ENCODE results near the gene GRK1.

The GRK1 gene

DNA sequence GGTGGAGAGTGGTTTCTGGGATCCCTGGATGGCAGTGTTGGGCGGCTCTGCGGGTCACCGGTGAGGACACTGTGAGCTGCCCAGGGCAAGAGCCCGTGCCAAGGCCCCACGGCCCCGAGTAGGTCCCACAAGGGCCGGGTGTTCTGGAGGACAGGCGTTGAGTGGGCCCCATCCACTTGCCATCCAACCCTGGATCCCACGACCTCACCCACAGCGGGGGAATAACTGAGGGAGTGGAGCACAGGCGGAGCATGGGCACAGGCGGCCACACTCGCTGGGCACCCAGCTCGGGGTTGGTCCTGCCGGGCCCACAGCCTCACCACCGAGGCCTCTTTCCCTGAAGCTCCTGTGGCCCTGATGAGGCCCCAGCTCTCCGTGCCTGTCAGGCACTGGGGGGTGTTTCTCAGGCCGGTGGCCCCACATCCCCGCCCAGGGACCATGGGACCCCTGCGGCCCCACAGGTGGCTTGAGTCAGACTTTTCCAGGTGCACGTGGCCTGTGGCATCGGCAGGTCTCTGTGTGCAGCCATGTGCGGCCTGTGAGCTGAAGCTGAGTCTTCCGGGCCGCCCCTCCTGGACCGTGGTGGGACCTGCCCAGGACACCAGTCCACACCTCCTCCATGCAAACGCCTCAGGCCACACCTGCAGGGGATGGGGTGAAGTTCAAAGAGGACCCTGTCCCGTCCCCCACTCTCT is 108.6 kb downstream of the GRK1 start:
- no peak for DNase-seq (ENCODE audit: low read depth)

DNA sequence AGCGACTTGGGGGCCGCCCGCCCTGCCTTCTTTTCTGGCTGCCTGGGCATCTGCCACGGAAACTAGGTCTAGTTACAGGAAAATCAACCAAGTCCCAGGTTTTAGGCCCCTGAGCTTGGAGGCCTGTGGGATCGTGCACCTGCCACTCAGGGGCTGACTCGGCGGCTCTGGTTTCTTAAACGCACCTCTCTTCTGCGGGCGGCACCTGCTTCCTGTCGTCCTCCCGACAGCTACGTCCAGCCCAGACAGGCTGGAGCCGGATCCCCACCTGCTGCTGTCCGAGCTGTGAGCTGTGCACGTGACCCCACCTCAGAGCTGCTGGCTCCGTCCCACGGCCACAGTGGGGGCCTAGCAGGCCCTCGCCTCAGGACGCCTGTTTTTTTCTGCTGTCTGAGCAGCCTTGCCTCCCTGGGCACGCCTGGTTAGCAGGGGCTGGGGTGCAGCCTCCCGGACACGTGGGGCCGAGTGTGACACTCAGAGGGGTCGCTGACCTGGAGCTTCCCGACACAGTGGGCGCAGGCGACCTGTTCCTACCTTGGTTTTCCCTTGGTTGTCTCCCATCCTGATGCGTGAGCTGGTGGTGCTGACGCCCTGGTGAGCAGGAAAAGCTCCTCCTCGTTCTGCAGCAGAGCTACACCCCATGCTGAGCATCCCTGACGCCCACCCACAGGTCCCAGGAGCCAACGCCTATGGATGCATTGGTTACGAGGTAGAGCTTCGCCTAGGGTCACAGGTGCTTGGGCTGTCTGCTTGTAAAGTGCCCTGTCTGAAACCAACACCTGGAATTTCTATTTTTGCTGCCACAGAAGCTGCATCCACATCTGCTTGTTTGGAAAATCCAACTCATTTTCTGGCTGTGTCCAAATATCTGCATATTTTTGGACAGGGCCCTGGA is 109.5 kb downstream of the GRK1 start:
- DNase-seq (ENCODE audit: low read depth) = no peak

DNA sequence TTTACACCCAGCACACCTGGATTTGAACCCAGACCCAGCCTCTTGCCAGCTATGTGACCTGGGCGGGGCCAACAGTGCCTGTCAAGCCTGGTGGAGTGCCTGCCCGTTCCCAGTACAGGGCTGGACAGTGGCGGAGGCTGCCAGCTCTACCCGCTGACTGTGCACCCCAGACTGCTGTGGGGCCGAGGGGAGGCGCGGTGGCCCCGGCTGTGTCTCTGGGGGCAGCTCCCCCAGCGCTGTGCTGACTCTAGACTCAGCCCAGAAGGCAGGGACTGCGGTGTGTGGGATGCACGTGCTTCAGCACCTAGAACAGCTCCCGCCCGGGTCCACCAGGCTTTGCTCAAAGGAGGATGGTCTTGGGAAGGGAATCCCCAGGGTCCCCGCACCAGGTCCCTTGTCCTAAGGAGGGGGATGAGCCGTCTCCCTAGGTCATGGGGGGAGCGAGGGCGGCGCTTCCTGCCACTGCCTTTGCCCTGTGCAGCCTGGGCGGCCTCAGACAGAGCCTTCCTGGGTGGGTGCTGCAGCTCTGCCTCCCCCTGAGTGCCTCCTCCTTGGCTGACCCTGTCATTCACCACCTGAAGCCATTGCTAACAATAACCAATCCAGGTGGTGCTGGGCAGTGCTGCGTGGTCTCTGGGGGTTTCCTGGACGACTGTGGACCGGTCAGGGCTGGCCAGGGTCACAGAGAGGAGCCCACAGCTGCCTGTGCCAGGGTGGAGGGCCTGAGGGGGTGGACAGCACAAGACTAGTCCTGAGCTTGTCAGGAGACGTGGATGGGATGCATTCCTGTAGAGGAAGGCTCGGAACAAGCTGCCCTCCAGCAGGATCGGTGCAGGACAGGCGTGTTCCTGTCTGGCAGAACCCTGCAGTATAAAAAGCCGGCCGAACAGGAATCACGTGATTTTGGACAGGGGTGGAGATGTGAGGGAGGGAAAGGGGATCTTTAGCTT is 110.6 kb downstream of the GRK1 start:
- no peak for DNase-seq (ENCODE audit: low read depth)

DNA sequence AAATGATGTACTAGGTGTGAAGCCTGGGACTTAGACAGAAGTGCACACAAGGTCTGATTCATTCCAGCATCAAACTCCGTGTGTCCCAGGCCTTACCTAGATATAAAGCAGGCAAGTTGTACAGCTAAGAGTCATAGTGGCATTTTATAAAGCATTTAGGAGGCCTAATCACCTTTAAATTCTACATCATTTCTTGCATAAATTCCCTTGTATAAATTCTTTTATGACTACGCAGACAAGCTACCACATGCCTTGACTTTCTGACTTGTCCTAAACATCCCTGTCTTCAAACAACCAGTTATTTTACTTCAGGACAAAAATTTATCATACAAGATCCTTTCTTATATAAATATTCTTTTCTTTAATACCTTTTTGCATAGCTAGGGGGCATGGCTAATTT is 114.6 kb downstream of the GRK1 start:
- no peak for DNase-seq (ENCODE audit: low read depth)

DNA sequence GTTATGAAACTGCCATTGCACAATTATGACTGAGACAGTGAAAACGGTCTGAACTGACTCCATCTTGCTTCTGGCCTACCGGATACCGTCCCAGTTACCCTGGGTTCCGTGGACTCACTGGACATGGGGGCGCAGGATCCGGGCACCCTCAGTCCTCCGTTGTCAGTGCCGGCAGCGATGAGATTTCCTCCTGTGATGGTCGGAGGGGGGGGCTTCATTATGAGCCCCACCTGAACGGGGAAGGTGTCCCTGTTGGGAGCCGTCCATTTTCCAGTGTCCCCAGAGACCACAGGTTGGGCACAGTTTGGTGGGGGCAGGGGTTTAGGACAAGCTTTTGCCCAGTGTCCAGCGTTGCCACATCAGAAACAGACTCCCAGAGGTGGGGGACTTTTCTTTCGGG is 115.5 kb downstream of the GRK1 start:
- no peak for DNase-seq (ENCODE audit: low read depth)

DNA sequence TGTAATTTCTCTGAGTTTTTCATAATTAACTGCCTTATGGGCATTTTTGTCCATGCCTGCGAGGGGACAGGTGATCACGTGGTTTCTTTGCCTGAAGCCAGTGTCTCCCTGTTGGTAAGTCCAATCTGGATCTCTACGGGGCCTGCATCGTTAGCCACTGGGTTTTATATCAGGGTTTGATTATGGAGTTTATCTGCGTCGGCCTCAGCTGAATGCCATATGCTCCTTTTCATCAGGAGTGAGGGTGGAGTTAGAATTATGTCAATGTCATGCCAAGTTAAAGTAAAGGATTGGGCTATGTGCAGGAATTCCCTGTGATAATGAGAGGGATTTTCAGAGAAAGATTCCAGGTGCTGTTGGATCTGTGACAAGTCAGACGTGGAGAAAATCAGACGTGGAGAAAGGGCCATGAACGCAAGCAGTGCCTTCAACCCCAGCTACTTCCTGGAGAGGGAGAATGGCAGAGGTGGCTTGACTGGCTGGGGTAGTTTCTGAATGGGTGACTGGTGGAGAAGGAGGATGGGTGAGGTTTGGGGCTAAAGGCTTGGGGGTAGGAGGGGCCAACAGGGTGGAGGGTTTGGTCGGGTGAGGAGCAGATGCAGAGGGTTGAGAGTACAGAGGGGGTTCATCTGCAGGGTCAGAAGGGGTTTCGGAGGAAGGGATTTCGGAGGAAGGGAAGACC is 116.3 kb downstream of the GRK1 start:
- DNase-seq (ENCODE audit: low read depth) = no peak

DNA sequence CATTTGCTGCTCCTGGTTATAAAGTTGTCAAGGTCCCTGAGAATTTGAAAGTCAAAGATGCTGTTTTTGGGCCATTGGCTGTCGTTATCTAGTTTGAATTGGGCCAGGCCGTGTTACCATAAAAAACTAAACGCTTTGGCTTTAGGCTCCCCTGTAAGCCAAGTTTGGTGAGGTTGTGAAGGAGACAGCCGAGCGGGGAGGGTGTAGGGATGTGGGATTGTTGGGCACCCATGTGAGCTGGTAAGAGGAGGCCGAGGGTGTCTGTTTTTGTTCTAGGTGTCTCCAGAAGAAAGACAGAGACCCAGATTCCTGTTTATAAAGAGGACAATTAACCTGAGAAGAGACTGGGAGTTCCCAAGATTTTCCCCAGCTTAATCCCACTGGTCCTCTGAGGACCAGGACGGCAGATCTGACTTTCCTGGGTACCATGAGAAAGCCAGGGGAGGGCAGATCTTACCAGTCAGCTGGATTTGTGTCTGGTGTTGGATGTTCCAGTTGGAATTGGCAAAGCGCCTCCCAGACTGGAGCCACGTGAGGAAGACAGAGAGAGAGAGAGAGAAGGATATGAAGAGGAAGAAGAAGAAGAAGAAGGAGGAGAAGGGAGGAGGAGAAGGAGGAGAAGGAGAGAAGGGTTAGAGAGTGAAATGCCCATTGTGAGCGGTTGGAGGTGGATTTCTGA is 117.1 kb downstream of the GRK1 start:
- DNase-seq (ENCODE audit: low read depth) = no peak

DNA sequence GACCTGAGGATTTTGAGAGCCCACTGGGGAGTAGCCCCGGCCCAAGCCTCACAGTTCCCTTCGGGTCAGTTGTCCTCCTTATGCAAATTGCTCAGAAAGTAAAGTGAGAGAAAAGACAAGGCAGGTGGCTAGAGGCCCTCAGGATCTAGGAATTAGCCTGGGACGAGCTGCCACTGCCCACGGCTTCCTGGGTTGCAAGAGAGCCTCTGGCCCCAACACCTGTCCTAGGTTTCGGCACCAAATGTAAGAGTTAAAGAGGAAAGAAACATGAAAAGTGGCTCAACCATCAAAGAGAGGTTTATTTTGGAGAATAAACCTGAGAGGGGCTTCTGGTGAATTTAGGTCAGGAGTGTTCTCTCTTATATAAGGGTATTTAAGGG is 117.6 kb downstream of the GRK1 start:
- DNase-seq (ENCODE audit: low read depth) = no peak

DNA sequence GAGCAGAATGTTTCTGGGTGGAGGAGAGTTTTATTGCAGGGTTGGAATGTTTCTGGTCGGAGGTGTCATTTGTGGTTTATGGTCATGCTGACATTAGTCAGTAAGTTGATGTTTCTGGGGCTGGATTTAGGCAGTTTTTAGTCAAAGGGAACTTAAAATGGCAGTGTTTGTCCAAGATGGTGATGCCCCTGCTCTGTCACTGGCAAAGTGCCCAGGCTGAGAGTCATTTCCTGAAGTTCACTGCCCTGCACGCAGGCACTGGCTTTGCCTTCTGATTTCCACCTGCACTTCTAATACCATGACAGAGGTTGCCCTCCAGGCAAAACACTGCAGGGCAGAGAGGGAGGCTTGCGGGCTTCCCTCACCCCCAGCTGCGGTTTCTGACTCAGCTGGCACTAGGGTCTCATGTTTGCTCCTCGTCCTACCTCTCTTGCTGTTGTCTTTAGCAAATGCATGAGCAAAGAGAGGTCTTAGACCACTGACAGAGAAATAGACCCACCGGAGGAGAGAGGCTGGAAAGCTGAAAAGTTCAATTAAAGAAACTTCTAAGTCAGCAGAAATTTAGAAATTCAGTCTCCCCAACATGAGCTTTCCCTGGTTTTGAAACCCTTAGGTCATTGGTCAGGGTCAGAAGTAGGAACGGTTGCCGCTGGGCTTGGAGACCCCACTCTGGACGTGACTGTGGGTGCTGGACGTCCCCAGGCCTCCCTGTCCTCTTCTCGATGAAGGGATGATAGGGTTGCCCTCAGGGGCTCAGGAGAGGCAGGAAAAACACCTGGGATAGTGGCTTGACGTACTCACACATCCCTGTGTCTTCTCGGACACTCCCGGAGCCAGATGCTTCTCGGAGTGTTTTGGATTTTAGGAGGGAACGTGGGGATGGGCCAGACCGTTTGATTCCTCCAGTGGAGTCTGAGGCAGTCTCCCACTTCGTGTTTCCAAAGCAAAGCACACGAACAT is 118.3 kb downstream of the GRK1 start:
- DNase-seq (ENCODE audit: low read depth) = peak; percentile 86

DNA sequence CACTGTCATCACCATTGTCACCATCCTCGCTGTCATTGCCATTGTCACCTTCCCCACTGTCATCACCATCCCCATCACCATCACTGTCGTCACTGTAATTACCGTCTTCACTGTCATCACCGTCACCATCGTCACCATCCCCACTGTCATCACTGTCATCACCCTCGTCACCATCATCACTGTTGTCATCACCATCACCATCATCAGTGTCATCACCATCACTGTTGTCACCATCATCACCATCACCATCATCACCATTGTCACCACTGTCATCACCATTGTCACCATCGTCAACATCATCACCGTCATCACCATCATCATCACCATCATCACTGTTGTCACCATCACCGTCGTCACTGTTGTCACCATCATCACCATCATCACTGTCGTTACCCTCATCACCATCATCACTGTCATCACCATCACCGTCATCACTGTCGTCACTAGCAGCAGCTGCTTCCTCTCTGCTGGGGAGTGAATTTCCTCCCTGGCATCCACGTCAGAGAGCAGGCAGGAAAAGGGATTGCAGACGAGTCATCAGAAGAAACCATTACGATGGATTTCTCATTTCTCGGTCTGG is 119.3 kb downstream of the GRK1 start:
- DNase-seq (ENCODE audit: low read depth) = no peak

Measured in HS-5 (cell line).